ENCODE results near the gene PHF2.

DNA sequence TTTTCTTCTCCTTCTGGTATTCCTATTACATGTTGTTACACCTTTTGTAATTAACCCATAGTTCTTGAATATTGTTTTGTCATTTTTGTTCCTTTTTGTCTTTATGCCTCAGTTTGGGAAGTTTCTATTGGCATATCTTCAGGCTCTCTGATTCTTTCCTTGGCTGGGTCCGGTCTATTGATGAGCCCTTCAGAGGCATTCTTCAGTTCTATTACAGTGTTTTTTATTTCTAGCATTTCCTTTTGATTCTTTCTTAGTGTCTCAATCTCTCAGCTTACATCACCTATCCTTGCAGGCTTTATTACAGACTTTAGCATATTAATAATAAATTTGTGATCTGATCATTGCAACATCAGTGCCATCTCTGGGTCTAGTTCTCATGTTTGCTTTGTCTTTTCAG, 33.8 kb downstream of the PHF2 start:
- TF ChIP-seq EZH2phosphoT487 (IDR thresholded peaks at IDR 0.05; ENCODE audit: low read depth), result no peak
- TF ChIP-seq, protein P1, sequence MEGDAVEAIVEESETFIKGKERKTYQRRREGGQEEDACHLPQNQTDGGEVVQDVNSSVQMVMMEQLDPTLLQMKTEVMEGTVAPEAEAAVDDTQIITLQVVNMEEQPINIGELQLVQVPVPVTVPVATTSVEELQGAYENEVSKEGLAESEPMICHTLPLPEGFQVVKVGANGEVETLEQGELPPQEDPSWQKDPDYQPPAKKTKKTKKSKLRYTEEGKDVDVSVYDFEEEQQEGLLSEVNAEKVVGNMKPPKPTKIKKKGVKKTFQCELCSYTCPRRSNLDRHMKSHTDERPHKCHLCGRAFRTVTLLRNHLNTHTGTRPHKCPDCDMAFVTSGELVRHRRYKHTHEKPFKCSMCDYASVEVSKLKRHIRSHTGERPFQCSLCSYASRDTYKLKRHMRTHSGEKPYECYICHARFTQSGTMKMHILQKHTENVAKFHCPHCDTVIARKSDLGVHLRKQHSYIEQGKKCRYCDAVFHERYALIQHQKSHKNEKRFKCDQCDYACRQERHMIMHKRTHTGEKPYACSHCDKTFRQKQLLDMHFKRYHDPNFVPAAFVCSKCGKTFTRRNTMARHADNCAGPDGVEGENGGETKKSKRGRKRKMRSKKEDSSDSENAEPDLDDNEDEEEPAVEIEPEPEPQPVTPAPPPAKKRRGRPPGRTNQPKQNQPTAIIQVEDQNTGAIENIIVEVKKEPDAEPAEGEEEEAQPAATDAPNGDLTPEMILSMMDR (IDR thresholded peaks at IDR 0.05; ENCODE audit: low read depth, low read length), result no peak

Measured in OCI-LY3 (cell line).